A549 (cell line): Measurements from ENCODE around the gene SH2D1B.

Experiments used
- CEBPB ChIP-seq, 2 experiments: fragments of >200 bp in 1 of 2; sonication (Bioruptor Twin) in 1 of 2; formaldehyde crosslinking in 1 of 2; IDR thresholded peaks; 2 replicates each; pipeline ENCODE4 v1.6.1; 2012 to 2016
- CHD4 ChIP-seq: fragments of 200-600 bp; sonication (generic); IDR thresholded peaks from 2 replicates; pipeline ENCODE4 v1.6.1; 2016; ENCODE audit warnings: antibody characterized with exemption, mild to moderate bottlenecking, borderline replicate concordance
- CTCF ChIP-seq: fragments of >200 bp; sonication (Bioruptor Twin); formaldehyde crosslinking; IDR thresholded peaks from 3 replicates; pipeline ENCODE4 v1.5.1; 2016
- KDM1A ChIP-seq: fragments of 200-600 bp; sonication (generic); IDR thresholded peaks from 2 replicates; pipeline ENCODE4 v1.6.1; 2016; ENCODE audit warnings: low read depth, mild to moderate bottlenecking
- MYC ChIP-seq: IDR thresholded peaks from 2 replicates; pipeline ENCODE4 v1.6.1; 2012; ENCODE audit warnings: mild to moderate bottlenecking, inconsistent platforms, low read length, improper control_type of control experiment, borderline replicate concordance
- NFE2L2 ChIP-seq: fragments of 150-350 bp; conservative IDR thresholded peaks from 2 replicates; pipeline ENCODE4 v1.6.1; 2014; ENCODE audit warnings: low read length
- PBX3 ChIP-seq: IDR thresholded peaks from 2 replicates; pipeline ENCODE4 v1.6.1; 2012
- POLR2A ChIP-seq: IDR thresholded peaks from 2 replicates; pipeline ENCODE4 v1.6.1; 2012; ENCODE audit warnings: mild to moderate bottlenecking, low read length
- POLR2AphosphoS2 ChIP-seq: conservative IDR thresholded peaks from 2 replicates; pipeline ENCODE4 v1.6.1; 2012; ENCODE audit warnings: low read length, improper control_type of control experiment, inconsistent platforms
- RFX5 ChIP-seq: fragments of 450-650 bp; IDR thresholded peaks from 2 replicates; pipeline ENCODE4 v1.7.1; 2014; ENCODE audit warnings: antibody characterized with exemption, mild to moderate bottlenecking, moderate library complexity
- ZFP36 ChIP-seq: fragments of 450-650 bp; IDR thresholded peaks from 2 replicates; pipeline ENCODE4 v1.6.1; 2014; ENCODE audit warnings: borderline replicate concordance; ENCODE audit not compliant: partially characterized antibody

- TF ChIP-seq CTCF (no peak), CEBPB (IDR thresholded peaks at IDR 0.05) (no peak), POLR2A (no peak), MYC (no peak), PBX3 (no peak), KDM1A (no peak), ZFP36 (no peak), NFE2L2 (no peak), RFX5 (no peak), CHD4 (no peak), POLR2AphosphoS2 (no peak)
These were observed 15.6 kb downstream of the SH2D1B start for GRCh38 chr1:162396201-162396906.
